Natural killer cell (primary cell): ENCODE data around the gene ECM2. TPM values are rescaled to one million over a fixed set of nuclear protein-coding genes. Genes with fewer than 3 reads are reported as not detected.

Experiments used
- ATAC-seq, 3 donors: fragments of 150-1000 bp in 2 of 3; fragments of 200-7000 bp in 1 of 3; cut with Tn5 transposase; 1 replicate in 1 of 3; 2 replicates in 2 of 3; pipeline ENCODE4 v1.10.0; 2021; ENCODE audit warnings: mild to moderate bottlenecking in 2 of 3, moderate library complexity in 2 of 3
- DNase-seq, 2 donors: peaks; one replicate each; pipeline versions ENCODE4 v3.0.0 to v3.0.0-alpha.2; 2013 to 2021; ENCODE audit warnings: mixed read lengths in 1 of 2
- H3K27ac ChIP-seq: one replicate; pipeline ENCODE4 v1.5.1; 2013; ENCODE audit warnings: mild to moderate bottlenecking, low read length
- H3K27me3 ChIP-seq: one replicate; pipeline ENCODE4 v1.6.1; 2013; ENCODE audit warnings: low read length; ENCODE audit not compliant: control insufficient read depth, insufficient read depth
- H3K36me3 ChIP-seq: one replicate; pipeline ENCODE4 v1.6.1; 2013; ENCODE audit warnings: low read length; ENCODE audit not compliant: control insufficient read depth, insufficient read depth
- H3K4me1 ChIP-seq: one replicate; pipeline ENCODE4 v1.6.1; 2013; ENCODE audit warnings: low read length; ENCODE audit not compliant: control insufficient read depth, insufficient read depth
- H3K4me3 ChIP-seq: one replicate; pipeline ENCODE4 v1.5.1; 2013; ENCODE audit warnings: low read length
- H3K9me3 ChIP-seq: one replicate; pipeline ENCODE4 v1.6.1; 2013; ENCODE audit warnings: low read length; ENCODE audit not compliant: control insufficient read depth, insufficient read depth
- H3K27ac Mint-ChIP-seq, 2 donors: one replicate each; pipeline ENCODE4 v1.8.0; 2022; ENCODE audit warnings: mild to moderate bottlenecking in 2 of 2, mixed read lengths in 2 of 2, moderate library complexity in 1 of 2
- H3K27me3 Mint-ChIP-seq, 2 donors: one replicate each; pipeline ENCODE4 v1.8.0; 2022; ENCODE audit warnings: low read depth in 2 of 2, mixed read lengths in 2 of 2
- H3K36me3 Mint-ChIP-seq: one replicate; pipeline ENCODE4 v1.8.0; 2022; ENCODE audit warnings: mixed read lengths
- H3K4me1 Mint-ChIP-seq, 2 donors: one replicate each; pipeline ENCODE4 v1.8.0; 2022; ENCODE audit warnings: mixed read lengths in 2 of 2
- H3K4me3 Mint-ChIP-seq: one replicate; pipeline ENCODE4 v1.8.0; 2022; ENCODE audit warnings: mild to moderate bottlenecking, moderate library complexity, mixed read lengths
- H3K9me3 Mint-ChIP-seq, 2 donors: one replicate each; pipeline ENCODE4 v1.8.0; 2022; ENCODE audit warnings: mixed read lengths in 2 of 2
- WGBS: methylation state at CpG from one replicate; pipeline ENCODE4 v1.1.7; 2013; ENCODE audit warnings: missing lambda C conversion rate; ENCODE audit not compliant: insufficient coverage; 5-methylcytosine and 5-hydroxymethylcytosine counted together
- intact Hi-C: fragments of 100-400 bp; cut with micrococcal nuclease; formaldehyde crosslinking; loops from one replicate; pipeline ENCODE4 v1.14.2; 2022
- total RNA-seq, 4 donors: library from RNA; stranded (reverse); fragments of 120-200 nt in 1 of 4; gene quantifications; one replicate each; pipeline versions ENCODE4 v1.2.3 to v1.2.4, GENCODE V29; 2013 to 2022
- TF ChIP-seq, protein P1 (sequence below): fragments of 200-600 bp; IDR thresholded peaks from one replicate; pipeline ENCODE4 v1.8.0; 2022; ENCODE audit warnings: antibody characterized with exemption

ECM2 gene
- total RNA-seq, 3 donors from 2014 or later (not counting 1 experiment from before 2014, with no cell fraction given), result not detected

DNA sequence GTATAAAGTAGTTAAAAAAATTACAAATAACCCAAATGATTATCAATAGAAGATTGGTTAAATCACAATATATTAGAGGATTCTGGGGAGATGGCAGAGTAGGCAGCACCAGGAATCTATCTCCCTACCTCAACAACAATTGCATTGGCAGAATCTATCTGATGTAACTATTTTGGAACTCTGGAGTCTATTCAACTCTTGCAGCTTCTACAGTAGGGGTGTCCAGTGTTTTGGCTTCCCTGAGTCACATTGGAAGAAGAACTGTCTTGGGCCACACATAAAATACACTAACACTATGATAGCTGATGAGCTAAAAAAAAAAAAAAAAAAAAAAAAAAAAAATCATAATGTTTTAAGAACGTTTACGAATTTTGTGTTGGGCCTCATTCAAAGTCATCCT is 29.2 kb upstream of the ECM2 start:
- intact Hi-C loops, result no loop called here
- Histone ChIP-seq H3K4me1 (no peaks in the 10 kb centered on the region), H3K27me3 (no peaks in the 10 kb centered on the region), H3K27ac (no peak overlapping the region), H3K4me3 (no peak overlapping the region), H3K9me3 (no peaks in the 10 kb centered on the region), H3K36me3 (no peaks in the 10 kb centered on the region)
- DNase-seq, result no peak
- H3K4me3 Mint-ChIP-seq, result no peak overlapping the region
- TF ChIP-seq, protein P1, sequence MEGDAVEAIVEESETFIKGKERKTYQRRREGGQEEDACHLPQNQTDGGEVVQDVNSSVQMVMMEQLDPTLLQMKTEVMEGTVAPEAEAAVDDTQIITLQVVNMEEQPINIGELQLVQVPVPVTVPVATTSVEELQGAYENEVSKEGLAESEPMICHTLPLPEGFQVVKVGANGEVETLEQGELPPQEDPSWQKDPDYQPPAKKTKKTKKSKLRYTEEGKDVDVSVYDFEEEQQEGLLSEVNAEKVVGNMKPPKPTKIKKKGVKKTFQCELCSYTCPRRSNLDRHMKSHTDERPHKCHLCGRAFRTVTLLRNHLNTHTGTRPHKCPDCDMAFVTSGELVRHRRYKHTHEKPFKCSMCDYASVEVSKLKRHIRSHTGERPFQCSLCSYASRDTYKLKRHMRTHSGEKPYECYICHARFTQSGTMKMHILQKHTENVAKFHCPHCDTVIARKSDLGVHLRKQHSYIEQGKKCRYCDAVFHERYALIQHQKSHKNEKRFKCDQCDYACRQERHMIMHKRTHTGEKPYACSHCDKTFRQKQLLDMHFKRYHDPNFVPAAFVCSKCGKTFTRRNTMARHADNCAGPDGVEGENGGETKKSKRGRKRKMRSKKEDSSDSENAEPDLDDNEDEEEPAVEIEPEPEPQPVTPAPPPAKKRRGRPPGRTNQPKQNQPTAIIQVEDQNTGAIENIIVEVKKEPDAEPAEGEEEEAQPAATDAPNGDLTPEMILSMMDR, result no peak
- no peaks in the 10 kb centered on the region for H3K27me3 Mint-ChIP-seq
- peaks cover 0 to 8% of the 10 kb centered on the region in 2 donors for H3K4me1 Mint-ChIP-seq
- H3K9me3 Mint-ChIP-seq, result peaks cover 4 to 5% of the 10 kb centered on the region in 2 donors
- WGBS, result 89% methylated on average over 2 of the region's 2 CpGs
- peaks cover 7% of the 10 kb centered on the region for H3K36me3 Mint-ChIP-seq
- ATAC-seq, result no peak
- no peak overlapping the region for H3K27ac Mint-ChIP-seq

DNA sequence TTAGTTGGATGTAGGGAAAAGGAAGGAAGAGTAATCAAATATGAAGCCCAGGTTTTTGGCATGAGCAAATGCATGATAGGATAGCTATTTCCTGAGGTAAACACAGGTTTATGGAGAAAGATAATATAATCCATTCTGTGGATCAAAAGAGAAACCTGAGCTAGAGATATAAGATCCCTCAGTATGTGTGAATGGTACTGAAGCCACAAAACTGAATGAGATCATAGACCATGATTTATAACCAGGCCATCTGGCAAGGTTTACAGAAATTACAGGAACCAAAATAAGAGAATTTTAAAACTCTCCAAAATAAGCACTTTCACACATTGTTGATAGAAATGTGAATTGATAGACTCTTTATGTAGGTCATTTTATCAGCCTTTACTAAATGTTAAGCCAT is 28.7 kb upstream of the ECM2 start:
- no peak for ATAC-seq
- intact Hi-C loops, result no loop called here
- no peak for DNase-seq
- H3K4me1 ChIP-seq, result no peaks in the 10 kb centered on the region
- no peaks in the 10 kb centered on the region for H3K27me3 ChIP-seq
- no peaks in the 10 kb centered on the region for H3K9me3 ChIP-seq
- peaks cover 4 to 5% of the 10 kb centered on the region in 2 donors for H3K9me3 Mint-ChIP-seq
- H3K36me3 Mint-ChIP-seq, result peaks cover 7% of the 10 kb centered on the region
- H3K4me3 ChIP-seq, result no peak overlapping the region
- no peak overlapping the region for H3K27ac ChIP-seq
- no peaks in the 10 kb centered on the region for H3K27me3 Mint-ChIP-seq
- no peak overlapping the region for H3K27ac Mint-ChIP-seq
- TF ChIP-seq, protein P1, result no peak
- no peaks in the 10 kb centered on the region for H3K36me3 ChIP-seq
- peaks cover 0 to 8% of the 10 kb centered on the region in 2 donors for H3K4me1 Mint-ChIP-seq
- no peak overlapping the region for H3K4me3 Mint-ChIP-seq

DNA sequence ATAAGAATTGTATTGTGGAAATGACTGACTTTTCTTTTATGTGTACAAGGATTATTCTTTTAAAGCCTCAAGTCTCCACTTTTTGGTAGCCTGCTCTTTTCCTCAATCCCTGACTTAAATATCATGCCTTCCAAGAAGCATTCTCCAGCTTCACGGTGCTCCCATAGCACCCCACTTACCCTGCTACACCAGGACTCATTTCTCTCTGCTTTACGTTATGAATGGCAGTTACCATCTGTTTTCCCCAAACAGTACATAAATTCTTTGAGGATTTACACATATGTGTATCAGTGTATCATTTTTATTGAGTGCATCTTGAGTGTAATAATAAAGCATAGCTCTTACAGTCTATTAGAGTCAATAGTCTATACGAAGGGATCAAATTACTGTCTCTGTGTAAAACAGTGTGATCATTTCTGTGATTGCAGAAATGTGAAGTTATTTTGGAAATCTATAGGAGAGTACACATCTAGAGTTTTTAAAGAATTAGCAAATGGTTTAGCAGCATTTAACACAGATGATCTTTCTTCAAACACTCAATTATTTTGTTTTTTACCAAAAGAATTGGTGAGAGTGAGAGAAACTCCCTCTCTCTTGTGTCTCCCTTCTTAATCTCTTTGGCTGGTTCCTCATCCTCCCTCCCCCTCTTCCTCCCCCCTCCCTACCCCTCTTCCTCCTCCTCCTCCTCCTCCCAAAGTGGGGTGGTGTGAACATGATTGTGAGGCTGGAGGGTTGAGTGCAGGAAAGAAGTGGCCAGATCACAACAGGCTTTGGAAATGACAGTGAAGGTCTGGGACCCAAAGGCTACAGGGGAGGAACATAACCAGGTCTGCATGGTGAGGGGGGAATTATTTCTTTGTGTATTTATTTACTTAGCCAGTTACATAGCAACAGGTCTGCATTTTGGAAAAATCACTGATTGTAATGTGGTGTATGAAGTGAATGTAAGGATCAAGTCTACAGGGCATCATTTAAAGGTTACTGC is 27.6 kb upstream of the ECM2 start:
- ATAC-seq (no peak), DNase-seq (no peak)
- peaks cover 0 to 8% of the 10 kb centered on the region in 2 donors for H3K4me1 Mint-ChIP-seq
- Histone ChIP-seq H3K4me1 (no peaks in the 10 kb centered on the region), H3K36me3 (no peaks in the 10 kb centered on the region), H3K27ac (no peak overlapping the region), H3K9me3 (no peaks in the 10 kb centered on the region), H3K4me3 (no peak overlapping the region), H3K27me3 (no peaks in the 10 kb centered on the region)
- intact Hi-C loops, result no loop called here
- H3K4me3 Mint-ChIP-seq, result no peak overlapping the region
- TF ChIP-seq, protein P1, result no peak
- H3K36me3 Mint-ChIP-seq, result peaks cover 7% of the 10 kb centered on the region
- H3K9me3 Mint-ChIP-seq, result peaks cover 4 to 5% of the 10 kb centered on the region in 2 donors
- no peaks in the 10 kb centered on the region for H3K27me3 Mint-ChIP-seq
- H3K27ac Mint-ChIP-seq, result no peak overlapping the region
- 92% methylated on average over 1 of the region's 3 CpGs for WGBS
